NT2/D1 (cell line): ENCODE results near the gene RPS6KA2.

Experiments used
- SUZ12 ChIP-seq: IDR thresholded peaks from 2 replicates; pipeline ENCODE4 v1.6.1; 2011; ENCODE audit not compliant: insufficient read length, insufficient read depth; ENCODE audit errors: extremely low read depth
- YY1 ChIP-seq: IDR thresholded peaks from 2 replicates; pipeline ENCODE4 v1.6.1; 2011; ENCODE audit not compliant: insufficient read length, insufficient read depth
- ZNF274 ChIP-seq: IDR thresholded peaks from 2 replicates; pipeline ENCODE4 v1.6.1; 2011; ENCODE audit warnings: mild to moderate bottlenecking, low read depth, low read length

DNA sequence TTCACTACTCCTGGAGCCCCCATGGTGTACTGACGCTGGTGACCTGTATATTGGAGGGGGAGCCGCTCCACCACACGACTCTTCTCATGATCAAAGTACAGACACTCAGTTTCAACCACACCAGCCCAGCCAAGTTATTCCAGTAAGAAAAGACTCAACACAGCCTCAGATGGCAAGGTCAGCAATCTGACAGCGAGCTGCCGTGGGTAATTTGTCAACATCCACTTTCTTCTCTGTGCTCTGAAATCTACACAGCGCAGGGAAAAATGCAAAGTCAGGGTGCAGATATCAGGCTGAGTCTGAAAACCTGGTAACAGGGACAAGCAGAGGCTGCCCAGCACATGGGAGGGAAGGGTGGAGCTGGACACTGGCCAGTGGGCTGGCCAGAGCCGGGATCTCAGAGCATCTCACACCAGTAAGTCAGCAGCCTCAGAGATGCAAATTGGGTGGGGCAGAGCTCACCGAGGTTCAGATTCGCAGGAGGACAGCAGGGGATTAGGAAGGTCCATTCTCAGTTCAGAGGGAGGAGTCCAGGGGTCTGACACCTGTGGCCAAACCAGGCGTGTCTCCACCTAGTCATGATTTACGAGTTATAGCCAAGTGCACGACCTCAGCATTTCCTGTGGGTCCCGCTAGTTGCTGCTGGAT lies 44.5 kb upstream of the RPS6KA2 start:
- TF ChIP-seq ZNF274 (no peak), SUZ12 (no peak), YY1 (no peak)
